ENCODE results near the gene FERMT1.

- no peak for TF ChIP-seq EZH2 (IDR thresholded peaks at IDR 0.05; ENCODE audit: low read length)
- TF ChIP-seq CTCF (optimal IDR thresholded peaks at IDR 0.05 in 1 of 3, IDR thresholded peaks at IDR 0.05 in 1 of 3, conservative IDR thresholded peaks at IDR 0.05 in 1 of 3; ENCODE audit: extremely low read depth in 1 of 3, insufficient read depth in 2 of 3, low read length in 3 of 3), result no peak
These were observed 37.9 kb upstream of the FERMT1 start for GRCh38 chr20:6160736-6161135.

All from keratinocyte (primary cell).